Mesenchymal stem cell (in vitro differentiated cells and primary cell): ENCODE results near the gene TRIM27.

Source experiments
- DNase-seq: peaks from one replicate; pipeline ENCODE4 v3.0.0-alpha.2; 2013
- H2AFZ ChIP-seq: one replicate; pipeline ENCODE4 v1.6.1; 2013; ENCODE audit warnings: low read depth, mild to moderate bottlenecking, control low read depth, inconsistent platforms, low read length, moderate library complexity
- H2AK5ac ChIP-seq: 2 replicates; pipeline ENCODE4 v1.6.1; 2013; ENCODE audit warnings: low read length, moderate library complexity, mild to moderate bottlenecking, inconsistent platforms; ENCODE audit not compliant: severe bottlenecking
- H2BK120ac ChIP-seq: one replicate; pipeline ENCODE4 v1.6.1; 2013; ENCODE audit warnings: low read depth, mild to moderate bottlenecking, inconsistent platforms, low read length, moderate library complexity
- H2BK12ac ChIP-seq, 2 experiments: one replicate each; pipeline ENCODE4 v1.6.1; 2013; ENCODE audit warnings: inconsistent platforms in 2 of 2, low read length in 2 of 2, mild to moderate bottlenecking in 2 of 2, moderate library complexity in 2 of 2, control low read depth in 1 of 2
- H2BK15ac ChIP-seq: one replicate; pipeline ENCODE4 v1.6.1; 2013; ENCODE audit warnings: mild to moderate bottlenecking, low read depth, inconsistent platforms; ENCODE audit not compliant: poor library complexity, severe bottlenecking
- H2BK5ac ChIP-seq: 2 replicates; pipeline ENCODE4 v1.6.1; 2013; ENCODE audit warnings: low read depth, mild to moderate bottlenecking, low read length, control low read depth, inconsistent platforms; ENCODE audit not compliant: poor library complexity, severe bottlenecking
- H3K14ac ChIP-seq, 2 experiments: one replicate each; pipeline ENCODE4 v1.6.1; 2013; ENCODE audit warnings: inconsistent platforms in 2 of 2, low read length in 2 of 2, control low read depth in 1 of 2, mild to moderate bottlenecking in 1 of 2, moderate library complexity in 1 of 2
- H3K18ac ChIP-seq, 2 experiments: one replicate each; pipeline ENCODE4 v1.6.1; 2013; ENCODE audit warnings: inconsistent platforms in 2 of 2, low read length in 2 of 2, control low read depth in 1 of 2, low read depth in 1 of 2, mild to moderate bottlenecking in 1 of 2
- H3K23ac ChIP-seq, 2 experiments: one replicate each; pipeline ENCODE4 v1.6.1; 2013; ENCODE audit warnings: inconsistent platforms in 2 of 2, low read length in 2 of 2, mild to moderate bottlenecking in 2 of 2, moderate library complexity in 2 of 2, control low read depth in 1 of 2
- H3K27ac ChIP-seq: 2 replicates; pipeline ENCODE4 v1.5.1; 2013; ENCODE audit warnings: mild to moderate bottlenecking, moderate library complexity, low read length, control low read depth, inconsistent platforms; ENCODE audit not compliant: poor library complexity, severe bottlenecking
- H3K27me3 ChIP-seq, 2 experiments: 2 replicates each; pipeline versions ENCODE4 v1.6.1 to v1.7.0; 2013; ENCODE audit warnings: low read length in 2 of 2, mild to moderate bottlenecking in 2 of 2, moderate library complexity in 2 of 2, control low read depth in 1 of 2, inconsistent platforms in 1 of 2; ENCODE audit not compliant: control insufficient read depth in 1 of 2, insufficient read depth in 1 of 2
- H3K36me3 ChIP-seq, 2 experiments: 2 replicates each; pipeline versions ENCODE4 v1.6.1 to v1.7.0; 2013; ENCODE audit warnings: low read length in 2 of 2, control low read depth in 1 of 2, inconsistent platforms in 1 of 2, low read depth in 1 of 2, mild to moderate bottlenecking in 1 of 2; ENCODE audit not compliant: insufficient read depth in 2 of 2, control insufficient read depth in 1 of 2
- H3K4ac ChIP-seq, 2 experiments: one replicate each; pipeline ENCODE4 v1.6.1; 2013; ENCODE audit warnings: inconsistent platforms in 2 of 2, low read length in 2 of 2, mild to moderate bottlenecking in 2 of 2, moderate library complexity in 2 of 2, control low read depth in 1 of 2, low read depth in 1 of 2
- H3K4me1 ChIP-seq: 2 replicates; pipeline ENCODE4 v1.6.1; 2013; ENCODE audit warnings: low read depth, low read length, control low read depth; ENCODE audit not compliant: control insufficient read depth, insufficient read depth
- H3K4me2 ChIP-seq: 2 replicates; pipeline ENCODE4 v1.6.1; 2013; ENCODE audit warnings: low read length, mild to moderate bottlenecking, inconsistent platforms; ENCODE audit not compliant: poor library complexity, severe bottlenecking
- H3K4me3 ChIP-seq, 2 experiments: 2 replicates each; pipeline versions ENCODE4 v1.5.1 to v1.7.0; 2013; ENCODE audit warnings: low read length in 2 of 2, mild to moderate bottlenecking in 2 of 2, control low read depth in 1 of 2, low read depth in 1 of 2; ENCODE audit not compliant: insufficient read depth in 1 of 2
- H3K79me1 ChIP-seq: replicated peaks from 2 replicates; pipeline ENCODE4 v1.6.1; 2013; ENCODE audit warnings: mild to moderate bottlenecking, control low read depth, low read length, inconsistent platforms; ENCODE audit not compliant: poor library complexity, severe bottlenecking
- H3K9ac ChIP-seq: 2 replicates; pipeline ENCODE4 v1.7.0; 2013; ENCODE audit warnings: mild to moderate bottlenecking, low read length, moderate library complexity
- H3K9me3 ChIP-seq: 2 replicates; pipeline ENCODE4 v1.7.0; 2013; ENCODE audit warnings: mild to moderate bottlenecking, low read length; ENCODE audit not compliant: control insufficient read depth
- H4K8ac ChIP-seq: one replicate; pipeline ENCODE4 v1.6.1; 2013; ENCODE audit warnings: inconsistent platforms, mild to moderate bottlenecking, low read length, moderate library complexity
- H4K91ac ChIP-seq: one replicate; pipeline ENCODE4 v1.6.1; 2013; ENCODE audit warnings: mild to moderate bottlenecking, low read length, inconsistent platforms
- WGBS: methylation state at CpG from one replicate; pipeline ENCODE4 v1.1.7; 2013; ENCODE audit warnings: mixed read lengths; 5-methylcytosine and 5-hydroxymethylcytosine counted together

The TRIM27 gene

GRCh38 chr6:28893172-28893799 is 30.5 kb downstream of the TRIM27 start:
- Histone ChIP-seq H3K14ac (no peak overlapping the region), H3K23ac (no peak overlapping the region), H3K36me3 (no peaks in the 10 kb centered on the region), H3K9me3 (no peaks in the 10 kb centered on the region), H3K4me3 (no peak overlapping the region), H3K9ac (no peak overlapping the region), H3K27ac (no peak overlapping the region), H3K4ac (no peak overlapping the region), H2BK12ac (no peak overlapping the region), H3K27me3 (peaks cover 0 to 5% of the 10 kb centered on the region in 2 experiments), H3K18ac (no peak overlapping the region), H4K91ac (no peak overlapping the region), H3K4me1 (peaks cover 2% of the 10 kb centered on the region), H2BK120ac (no peak overlapping the region), H4K8ac (no peak overlapping the region), H2BK15ac (no peak overlapping the region), H3K79me1 (no peaks in the 10 kb centered on the region), H2AFZ (no peak overlapping the region), H2AK5ac (no peak overlapping the region), H3K4me2 (no peak overlapping the region), H2BK5ac (no peak overlapping the region)
- DNase-seq, result no peak
- WGBS, result 91% methylated on average over 9 of the region's 9 CpGs

- Histone ChIP-seq H4K91ac (no peak overlapping the region), H4K8ac (no peak overlapping the region), H3K9ac (no peak overlapping the region), H3K18ac (no peak overlapping the region), H3K4me1 (no peaks in the 10 kb centered on the region), H2AK5ac (no peak overlapping the region), H3K9me3 (no peaks in the 10 kb centered on the region), H3K4me2 (no peak overlapping the region), H3K4me3 (no peak overlapping the region), H2BK12ac (no peak overlapping the region), H3K27ac (no peak overlapping the region), H3K27me3 (peaks cover 0 to 5% of the 10 kb centered on the region in 2 experiments), H3K36me3 (no peaks in the 10 kb centered on the region), H3K23ac (no peak overlapping the region), H3K4ac (no peak overlapping the region), H2BK15ac (no peak overlapping the region), H3K79me1 (no peaks in the 10 kb centered on the region), H2BK5ac (no peak overlapping the region), H2BK120ac (no peak overlapping the region), H3K14ac (no peak overlapping the region), H2AFZ (no peak overlapping the region)
- 100% methylated on average over 1 of the region's 4 CpGs for WGBS
- no peak for DNase-seq
Observed at GRCh38 chr6:28892525-28892924, 31.3 kb downstream of the TRIM27 start.

GRCh38 chr6:28887796-28888496 is 35.8 kb downstream of the TRIM27 start:
- no peaks in the 10 kb centered on the region for H3K4me1 ChIP-seq
- no peak for DNase-seq
- H3K9ac ChIP-seq, result no peak overlapping the region
- H2BK12ac ChIP-seq, result no peak overlapping the region
- H3K4ac ChIP-seq, result no peak overlapping the region
- no peaks in the 10 kb centered on the region for H3K36me3 ChIP-seq
- no peak overlapping the region for H3K4me2 ChIP-seq
- WGBS, result 81% methylated on average over 3 of the region's 4 CpGs
- H2AK5ac ChIP-seq, result no peak overlapping the region
- no peak overlapping the region for H3K18ac ChIP-seq
- no peak overlapping the region for H4K91ac ChIP-seq
- H3K27me3 ChIP-seq, result peaks cover 9 to 16% of the 10 kb centered on the region in 2 experiments
- no peak overlapping the region for H2BK15ac ChIP-seq
- H3K14ac ChIP-seq, result no peak overlapping the region
- H3K79me1 ChIP-seq, result no peaks in the 10 kb centered on the region
- no peak overlapping the region for H2AFZ ChIP-seq
- H3K4me3 ChIP-seq, result no peak overlapping the region
- no peak overlapping the region for H2BK5ac ChIP-seq
- H3K9me3 ChIP-seq, result peaks cover 8% of the 10 kb centered on the region
- H4K8ac ChIP-seq, result no peak overlapping the region
- no peak overlapping the region for H3K27ac ChIP-seq
- H3K23ac ChIP-seq, result no peak overlapping the region
- H2BK120ac ChIP-seq, result no peak overlapping the region

GRCh38 chr6:28886079-28886439 is 37.7 kb downstream of the TRIM27 start:
- no peak overlapping the region for H3K9ac ChIP-seq
- H3K14ac ChIP-seq, result no peak overlapping the region
- no peak overlapping the region for H2BK12ac ChIP-seq
- no peak overlapping the region for H2AK5ac ChIP-seq
- no peak overlapping the region for H3K27ac ChIP-seq
- peaks cover 8% of the 10 kb centered on the region for H3K9me3 ChIP-seq
- H4K8ac ChIP-seq, result no peak overlapping the region
- no peak overlapping the region for H3K4ac ChIP-seq
- no peak overlapping the region for H2BK15ac ChIP-seq
- WGBS, result 84% methylated on average over 7 of the region's 7 CpGs
- no peak overlapping the region for H2BK5ac ChIP-seq
- no peak overlapping the region for H4K91ac ChIP-seq
- no peak overlapping the region for H3K18ac ChIP-seq
- no peaks in the 10 kb centered on the region for H3K36me3 ChIP-seq
- H2AFZ ChIP-seq, result no peak overlapping the region
- H3K23ac ChIP-seq, result no peak overlapping the region
- no peak overlapping the region for H3K4me2 ChIP-seq
- no peak overlapping the region for H3K4me3 ChIP-seq
- DNase-seq, result no peak
- no peaks in the 10 kb centered on the region for H3K4me1 ChIP-seq
- no peak overlapping the region for H2BK120ac ChIP-seq
- peaks cover 9 to 16% of the 10 kb centered on the region in 2 experiments for H3K27me3 ChIP-seq
- H3K79me1 ChIP-seq, result no peaks in the 10 kb centered on the region
